K562 (cell line): ENCODE measurements around the gene PPFIA1. TPM values are rescaled to one million over a fixed set of nuclear protein-coding genes. Genes with fewer than 3 reads are reported as not detected.

Experiments used
- CHD2 ChIP-seq: IDR thresholded peaks from 2 replicates; pipeline ENCODE4 v1.6.1; 2011; ENCODE audit warnings: low read depth, low read length
- COPS2 ChIP-seq: fragments of 450-650 bp; conservative IDR thresholded peaks from 2 replicates; pipeline ENCODE4 v1.6.1; 2016; ENCODE audit warnings: mild to moderate bottlenecking, moderate library complexity
- CREB1 ChIP-seq, 2 experiments: sonication (generic) in 1 of 2; formaldehyde crosslinking in 1 of 2; IDR thresholded peaks; 2 replicates each; pipeline versions ENCODE4 v1.6.1 to v1.8.0; 2012 to 2022; ENCODE audit warnings: inconsistent platforms in 1 of 2, mild to moderate bottlenecking in 1 of 2, missing genetic modification reagents in 1 of 2, moderate library complexity in 1 of 2
- CREM ChIP-seq: IDR thresholded peaks from 2 replicates; pipeline ENCODE4 v1.6.1; 2014; ENCODE audit warnings: antibody characterized with exemption, low read depth
- EGR1 ChIP-seq: fragments of 450-650 bp; conservative IDR thresholded peaks from 2 replicates; pipeline ENCODE4 v1.6.1; 2017; ENCODE audit warnings: mild to moderate bottlenecking
- FOSL1 ChIP-seq: fragments of 200-800 bp; sonication (Bioruptor generic); conservative IDR thresholded peaks from 2 replicates; pipeline ENCODE4 v1.6.1; 2016; ENCODE audit warnings: missing genetic modification characterization, missing compliant biosample characterization
- GATAD2A ChIP-seq: fragments of 450-650 bp; IDR thresholded peaks from 2 replicates; pipeline ENCODE4 v1.6.1; 2017
- HDAC1 ChIP-seq, 2 experiments: fragments of 450-650 bp; IDR thresholded peaks; 2 replicates each; pipeline ENCODE4 v1.6.1; 2016 to 2017; ENCODE audit warnings: inconsistent platforms in 1 of 2, mild to moderate bottlenecking in 1 of 2, moderate library complexity in 1 of 2
- KLF6 ChIP-seq: fragments of 250-450 bp; sonication (Bioruptor Pico); IDR thresholded peaks from 2 replicates; pipeline ENCODE4 v1.4.0; 2020; ENCODE audit warnings: mild to moderate bottlenecking, moderate library complexity, borderline replicate concordance
- L3MBTL2 ChIP-seq: fragments of 450-650 bp; IDR thresholded peaks from 2 replicates; pipeline ENCODE4 v1.6.1; 2016; ENCODE audit warnings: mild to moderate bottlenecking, moderate library complexity
- MAFF ChIP-seq: IDR thresholded peaks from 2 replicates; pipeline ENCODE4 v1.6.1; 2012; ENCODE audit warnings: low read length, improper control_type of control experiment
- MCM3 ChIP-seq: fragments of 450-650 bp; IDR thresholded peaks from 2 replicates; pipeline ENCODE4 v1.6.1; 2016
- MCM7 ChIP-seq, 2 experiments: fragments of 450-650 bp; IDR thresholded peaks; 2 replicates each; pipeline ENCODE4 v1.6.1; 2016 to 2018
- MEIS2 ChIP-seq: fragments of 450-650 bp; IDR thresholded peaks from 2 replicates; pipeline ENCODE4 v1.6.1; 2014; ENCODE audit warnings: mild to moderate bottlenecking; ENCODE audit not compliant: partially characterized antibody
- MTA1 ChIP-seq: fragments of 450-650 bp; IDR thresholded peaks from 2 replicates; pipeline ENCODE4 v1.6.1; 2017; ENCODE audit warnings: borderline replicate concordance
- PRMT5 ChIP-seq: sonication (generic); formaldehyde crosslinking; IDR thresholded peaks from 2 replicates; pipeline ENCODE4 v1.5.0; 2020; ENCODE audit warnings: missing genetic modification reagents
- RB1 ChIP-seq: fragments of 450-650 bp; IDR thresholded peaks from 2 replicates; pipeline ENCODE4 v1.6.1; 2017; ENCODE audit warnings: low read depth, mild to moderate bottlenecking
- RBM17 ChIP-seq: fragments of 200-400 bp; formaldehyde crosslinking; IDR thresholded peaks from 2 replicates; pipeline ENCODE4 v1.6.1; 2017; ENCODE audit warnings: low read depth, mild to moderate bottlenecking, low read length, borderline replicate concordance
- RBM25 ChIP-seq: fragments of 200-400 bp; formaldehyde crosslinking; IDR thresholded peaks from 2 replicates; pipeline ENCODE4 v1.6.1; 2018; ENCODE audit warnings: low read length, low read depth, moderate library complexity; ENCODE audit not compliant: severe bottlenecking
- RFX1 ChIP-seq: fragments of 450-650 bp; IDR thresholded peaks from 2 replicates; pipeline ENCODE4 v1.6.1; 2016; ENCODE audit warnings: mild to moderate bottlenecking, moderate library complexity
- RUNX1 ChIP-seq: sonication (generic); IDR thresholded peaks from 2 replicates; pipeline ENCODE4 v1.6.1; 2016; ENCODE audit warnings: antibody characterized with exemption, low read depth
- ZBTB17 ChIP-seq: fragments of 450-650 bp; formaldehyde crosslinking; IDR thresholded peaks from 2 replicates; pipeline ENCODE4 v1.4.0; 2020; ENCODE audit warnings: mild to moderate bottlenecking
- ZKSCAN3 ChIP-seq: fragments of 250-450 bp; sonication (Bioruptor Pico); IDR thresholded peaks from 2 replicates; pipeline ENCODE4 v1.4.0; 2020
- ZNF165 ChIP-seq: fragments of 250-450 bp; sonication (Bioruptor Pico); IDR thresholded peaks from 2 replicates; pipeline ENCODE4 v1.4.0; 2020; ENCODE audit warnings: borderline replicate concordance
- ZNF23 ChIP-seq: fragments of 250-450 bp; sonication (Bioruptor Pico); IDR thresholded peaks from 2 replicates; pipeline ENCODE4 v1.4.0; 2020; ENCODE audit warnings: mild to moderate bottlenecking
- ZNF444 ChIP-seq: fragments of 250-450 bp; sonication (Bioruptor Pico); IDR thresholded peaks from 2 replicates; pipeline ENCODE4 v1.4.0; 2020; ENCODE audit warnings: mild to moderate bottlenecking, moderate library complexity
- ZNF668 ChIP-seq: fragments of 250-450 bp; sonication (Bioruptor Pico); IDR thresholded peaks from 2 replicates; pipeline ENCODE4 v1.8.0; 2022; ENCODE audit warnings: mild to moderate bottlenecking, inconsistent platforms
- ZNF717 ChIP-seq: fragments of 250-450 bp; sonication (Bioruptor Pico); IDR thresholded peaks from 2 replicates; pipeline ENCODE4 v1.5.0; 2021
- ZNF780A ChIP-seq: fragments of 250-450 bp; sonication (Bioruptor Pico); IDR thresholded peaks from 2 replicates; pipeline ENCODE4 v1.5.0; 2021; ENCODE audit warnings: mild to moderate bottlenecking
- polyA plus RNA-seq, 8 experiments: library from polyadenylated mRNA; depleted of rRNA in 4 of 8; stranded (reverse) in 5 of 8; unstranded in 3 of 8; fragments of >200 nt; fragmentation: Nextera tagmentation in 2 of 8; fragmentation: Illumina TruSeq in 1 of 8; extraction: Ambion mirVana in 2 of 8; extraction: Trizol in 1 of 8; gene quantifications; 2 replicates each; pipeline versions ENCODE4 v1.2.1 to v1.2.3, GENCODE V29; 2011 to 2014; ENCODE audit warnings: inconsistent platforms in 1 of 8, missing spikeins in 1 of 8
- total RNA-seq, 7 experiments: library from RNA; depleted of rRNA in 6 of 7; stranded (reverse); fragments of >200 nt in 6 of 7; fragmentation: Illumina TruSeq in 2 of 7; extraction: Trizol in 2 of 7; gene quantifications; 2 replicates each; pipeline versions ENCODE4 v1.2.1 to v1.2.3, GENCODE V29; 2011 to 2021; ENCODE audit warnings: low replicate concordance in 1 of 7
- TF ChIP-seq, protein P1 (sequence below): IDR thresholded peaks from 2 replicates; pipeline ENCODE4 v1.6.1; 2011; ENCODE audit warnings: borderline replicate concordance, low read depth, mild to moderate bottlenecking, moderate library complexity, low read length; ENCODE audit not compliant: insufficient read depth, poor library complexity, severe bottlenecking
- TF ChIP-seq, protein P2 (sequence below): IDR thresholded peaks from 2 replicates; pipeline ENCODE4 v1.6.1; 2014; ENCODE audit warnings: antibody characterized with exemption

The PPFIA1 gene
- total and polyA plus RNA-seq, 9 of the 15 experiments (the other 6 are each of a cell fraction or from before 2014, with no cell fraction given) = 9.9 to 41.5 (median 28.5) TPM

DNA sequence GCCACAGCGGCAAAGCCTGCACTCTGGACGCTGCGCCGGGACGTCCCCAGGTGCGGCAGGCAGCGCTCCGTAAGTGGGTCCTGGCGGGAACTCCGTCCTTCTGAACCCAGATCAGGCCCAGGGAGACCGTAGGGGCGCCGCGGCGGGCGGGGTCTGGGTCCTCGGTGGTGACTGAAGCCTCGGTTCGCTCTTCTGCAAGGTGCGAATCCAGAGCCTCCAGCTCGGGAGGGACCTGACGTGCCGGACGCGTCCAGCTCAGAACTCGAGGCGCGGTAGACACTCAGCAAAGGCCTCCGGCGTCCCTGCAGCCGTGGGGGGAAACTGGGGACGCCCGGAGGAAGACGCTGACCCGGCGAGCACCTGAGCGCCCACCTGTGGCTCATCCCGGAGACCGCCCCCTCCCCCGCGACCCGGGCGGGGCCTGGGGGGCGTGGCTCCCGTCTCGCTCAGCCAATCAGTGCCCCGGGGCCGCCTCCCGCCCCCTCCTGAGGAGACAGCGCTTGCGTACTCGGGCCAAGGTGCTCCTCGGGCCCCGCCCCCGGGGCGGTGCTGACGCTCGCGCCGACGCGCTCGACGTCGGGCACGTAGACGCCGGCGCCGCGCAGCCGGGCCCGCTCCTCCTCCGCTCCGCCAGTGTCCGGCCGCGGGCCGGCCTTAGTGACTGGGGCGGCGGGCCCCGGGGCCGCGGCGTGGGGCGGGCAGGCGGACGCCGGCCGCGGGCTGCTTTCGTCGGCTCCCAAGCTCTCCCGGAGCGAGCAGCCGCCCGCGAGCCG is at the start of gene PPFIA1 (continued):
- TF ChIP-seq HDAC1 (IDR thresholded peaks at IDR 0.05) (peak in 1 of 2 experiments; percentile 36; a peak in 2 of 4 replicates), CREB1 (IDR thresholded peaks at IDR 0.05) (peak; percentile 85), CREB1 (CRISPR knock-in tag; IDR thresholded peaks at IDR 0.05) (peak; percentile 40; the same call in 1 of the 2 replicates), CHD2 (peak; percentile 40; the same call in 1 of the 2 replicates), ZNF668 (no peak), ZNF444 (CRISPR knock-in tag) (peak; percentile 91), EGR1 (peak; percentile 95), MAFF (no peak), FOSL1 (tag) (peak; percentile 45; the same call in 1 of the 2 replicates), RFX1 (no peak), COPS2 (no peak), CREM (peak; percentile 83), MTA1 (no peak), PRMT5 (no peak), RBM25 (peak; percentile 96), GATAD2A (0 out of 2 replicates have a peak, but pooled peaks have one; percentile 59), RUNX1 (no peak), L3MBTL2 (peak; percentile 69), ZNF165 (CRISPR knock-in tag) (0 out of 2 replicates have a peak, but pooled peaks have one; percentile 19), ZNF717 (CRISPR knock-in tag) (no peak), RBM17 (no peak), MEIS2 (peak; percentile 44), ZNF23 (CRISPR knock-in tag) (no peak), MCM3 (no peak), MCM7 (IDR thresholded peaks at IDR 0.05) (no peak), ZBTB17 (CRISPR knock-in tag) (no peak), RB1 (peak; percentile 62), ZNF780A (CRISPR knock-in tag) (no peak), KLF6 (CRISPR knock-in tag) (no peak), ZKSCAN3 (no peak)
- TF ChIP-seq, protein P1, sequence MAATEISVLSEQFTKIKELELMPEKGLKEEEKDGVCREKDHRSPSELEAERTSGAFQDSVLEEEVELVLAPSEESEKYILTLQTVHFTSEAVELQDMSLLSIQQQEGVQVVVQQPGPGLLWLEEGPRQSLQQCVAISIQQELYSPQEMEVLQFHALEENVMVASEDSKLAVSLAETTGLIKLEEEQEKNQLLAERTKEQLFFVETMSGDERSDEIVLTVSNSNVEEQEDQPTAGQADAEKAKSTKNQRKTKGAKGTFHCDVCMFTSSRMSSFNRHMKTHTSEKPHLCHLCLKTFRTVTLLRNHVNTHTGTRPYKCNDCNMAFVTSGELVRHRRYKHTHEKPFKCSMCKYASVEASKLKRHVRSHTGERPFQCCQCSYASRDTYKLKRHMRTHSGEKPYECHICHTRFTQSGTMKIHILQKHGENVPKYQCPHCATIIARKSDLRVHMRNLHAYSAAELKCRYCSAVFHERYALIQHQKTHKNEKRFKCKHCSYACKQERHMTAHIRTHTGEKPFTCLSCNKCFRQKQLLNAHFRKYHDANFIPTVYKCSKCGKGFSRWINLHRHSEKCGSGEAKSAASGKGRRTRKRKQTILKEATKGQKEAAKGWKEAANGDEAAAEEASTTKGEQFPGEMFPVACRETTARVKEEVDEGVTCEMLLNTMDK = peak; percentile 35
- TF ChIP-seq, protein P2, sequence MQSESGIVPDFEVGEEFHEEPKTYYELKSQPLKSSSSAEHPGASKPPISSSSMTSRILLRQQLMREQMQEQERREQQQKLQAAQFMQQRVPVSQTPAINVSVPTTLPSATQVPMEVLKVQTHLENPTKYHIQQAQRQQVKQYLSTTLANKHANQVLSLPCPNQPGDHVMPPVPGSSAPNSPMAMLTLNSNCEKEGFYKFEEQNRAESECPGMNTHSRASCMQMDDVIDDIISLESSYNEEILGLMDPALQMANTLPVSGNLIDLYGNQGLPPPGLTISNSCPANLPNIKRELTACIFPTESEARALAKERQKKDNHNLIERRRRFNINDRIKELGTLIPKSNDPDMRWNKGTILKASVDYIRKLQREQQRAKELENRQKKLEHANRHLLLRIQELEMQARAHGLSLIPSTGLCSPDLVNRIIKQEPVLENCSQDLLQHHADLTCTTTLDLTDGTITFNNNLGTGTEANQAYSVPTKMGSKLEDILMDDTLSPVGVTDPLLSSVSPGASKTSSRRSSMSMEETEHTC = no peak
